Stimulated activated CD8-positive, alpha-beta memory T cell treated with anti-CD3 and anti-CD28 coated beads, Interleukin-12 subunit alpha, Interleukin-12 subunit beta, amount 100 ng/mL, for 4 hours (primary cell): ENCODE data around the gene PRPF40B.
"Not testable (repeated sequence)": the region's sequence is repeated elsewhere in the genome, so short reads cannot be mapped to it uniquely, and the experiment has no call there.

Experiments
- DNase-seq: peaks from one replicate; pipeline ENCODE4 v3.0.0-alpha.2; 2020; ENCODE audit warnings: low read depth

The PRPF40B gene

DNA sequence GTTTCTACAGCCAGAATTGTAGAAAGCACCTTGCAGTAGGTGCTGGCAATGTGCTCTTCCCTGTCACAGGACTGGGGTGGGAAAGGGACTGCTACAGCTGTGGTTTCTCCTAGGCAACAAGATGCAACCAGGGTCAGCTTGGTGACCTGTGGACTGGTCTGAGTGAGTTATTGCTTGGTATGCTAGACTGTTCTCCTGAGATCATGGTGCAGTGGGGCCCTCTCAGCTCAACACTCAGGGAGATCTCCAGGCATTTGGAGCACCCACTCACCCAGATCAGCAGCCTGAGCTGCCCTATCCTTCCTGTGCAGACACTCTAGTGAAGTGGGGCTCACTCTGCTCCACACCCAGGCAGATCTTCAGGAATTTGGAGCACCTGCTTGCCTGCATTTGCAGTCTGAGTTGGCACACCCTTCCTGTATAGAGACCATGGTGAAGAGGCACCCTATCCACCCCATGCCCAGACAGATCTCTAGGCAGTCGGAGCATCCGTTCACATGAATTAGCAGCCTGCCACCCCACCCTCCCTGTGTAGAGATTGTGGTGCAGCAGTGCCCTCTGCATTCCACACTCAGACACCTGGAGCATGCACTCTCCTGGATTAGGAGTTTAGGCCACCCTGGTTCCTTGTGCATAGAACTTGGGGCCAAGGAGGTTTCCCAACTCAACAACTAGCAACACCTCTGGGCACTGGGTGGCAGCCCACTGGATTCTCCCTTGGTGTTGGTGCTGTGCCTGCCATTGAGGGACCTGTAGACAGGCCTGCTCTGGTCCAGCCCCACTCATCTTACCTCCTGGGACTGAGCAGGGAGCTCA is 14.1 kb upstream of the PRPF40B start:
- DNase-seq: no peak

DNA sequence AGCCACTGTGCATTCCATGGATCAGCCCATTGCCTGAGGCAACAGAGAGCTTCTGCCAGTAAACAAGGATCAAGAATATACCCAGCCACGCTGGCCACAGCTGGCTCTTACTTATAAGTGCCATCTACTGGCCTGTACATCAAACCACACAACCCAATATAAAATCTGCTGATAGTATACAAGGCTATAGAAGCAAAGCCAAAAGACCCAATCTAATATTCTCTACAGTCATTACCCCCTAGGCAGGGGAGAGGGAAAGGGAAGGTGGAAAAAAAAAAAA is 13.5 kb upstream of the PRPF40B start:
- no peak for DNase-seq

DNA sequence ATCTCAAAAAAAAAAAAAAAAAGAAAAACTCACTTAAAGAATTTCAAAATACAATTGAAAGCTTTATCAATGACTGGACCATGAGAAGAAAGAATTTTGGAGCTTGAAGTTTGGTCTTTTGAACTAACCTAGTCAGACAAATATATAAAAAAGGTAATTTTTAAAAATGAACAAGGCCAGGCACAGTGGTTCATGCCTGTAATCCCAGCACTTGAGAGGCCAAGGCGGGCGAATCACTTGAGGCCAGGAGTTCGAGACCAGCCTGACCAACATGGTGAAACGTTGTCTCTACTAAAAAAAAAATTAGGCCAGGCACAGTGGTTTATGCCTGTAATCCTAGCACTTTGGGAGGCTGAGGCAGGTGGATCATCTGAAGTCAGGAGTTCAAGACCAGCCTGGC is 12.6 kb upstream of the PRPF40B start:
- DNase-seq: not testable (repeated sequence)

DNA sequence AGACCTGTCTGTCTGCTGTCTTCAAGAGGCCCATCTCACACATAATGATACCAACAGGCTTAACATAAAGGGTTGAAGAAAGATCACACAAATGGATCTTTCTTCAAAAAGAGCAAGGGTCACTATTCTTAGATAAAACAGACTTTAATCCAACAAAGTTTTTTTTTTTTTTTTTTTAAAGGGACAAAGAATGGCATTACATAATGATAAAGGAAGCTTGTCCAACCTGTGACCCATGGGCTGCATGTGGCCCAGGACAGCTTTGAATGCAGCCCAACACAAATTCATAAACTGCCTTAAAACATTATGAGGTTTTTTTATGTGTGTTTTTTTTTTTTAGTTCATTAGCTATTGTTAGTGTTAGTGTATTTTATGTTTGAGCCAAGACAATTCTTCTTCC is 11.2 kb upstream of the PRPF40B start:
- DNase-seq: no peak

DNA sequence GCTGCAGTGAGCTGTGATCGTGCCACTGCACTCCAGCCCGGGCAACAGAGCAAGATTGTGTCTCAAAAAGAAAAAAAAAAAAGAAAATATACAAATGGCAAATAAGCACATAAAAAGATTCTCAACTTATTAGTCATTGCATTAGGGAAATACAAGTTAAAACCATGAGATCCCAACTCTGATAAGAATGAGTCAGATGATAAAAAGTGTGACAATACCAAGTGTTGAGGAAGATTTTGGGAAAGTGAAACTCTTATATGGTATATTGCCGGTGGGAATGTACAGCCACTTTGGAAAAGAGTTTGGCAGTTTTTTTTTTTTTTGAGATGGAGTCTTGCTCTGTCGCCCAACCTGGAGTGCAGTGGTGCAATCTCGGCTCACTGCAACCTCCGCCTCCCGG is 7.6 kb upstream of the PRPF40B start:
- no peak for DNase-seq

DNA sequence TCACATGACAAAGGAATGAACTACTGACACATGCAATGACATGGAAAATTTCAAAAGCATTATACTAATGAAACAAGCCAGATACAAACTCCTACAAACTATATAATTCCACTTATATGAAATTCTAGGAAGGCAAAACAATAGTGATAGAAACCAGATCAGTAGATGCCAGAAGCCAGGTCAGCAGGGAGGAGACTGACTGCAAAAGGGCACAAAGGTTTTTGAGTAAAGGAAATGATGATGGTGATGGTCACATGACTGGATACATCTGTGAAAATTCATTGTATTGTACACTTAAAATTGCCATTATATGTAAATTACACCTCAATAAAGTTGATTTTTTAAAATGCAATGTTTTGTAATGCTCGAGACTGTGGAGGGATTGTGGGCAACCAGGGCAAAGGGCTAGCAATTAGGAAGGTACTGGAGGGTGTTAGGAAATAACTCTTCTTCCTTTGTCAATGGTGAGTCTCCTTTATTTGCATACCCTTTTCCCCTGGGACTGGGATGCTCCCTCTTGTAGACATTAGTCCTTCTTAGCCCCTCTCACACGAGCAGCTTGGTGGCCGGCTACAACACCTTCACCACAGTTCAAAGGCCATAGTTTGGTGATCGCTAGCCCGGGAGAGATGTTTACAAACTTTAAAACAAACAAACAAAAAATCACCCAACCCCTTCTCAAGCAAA is 6.7 kb upstream of the PRPF40B start:
- DNase-seq: no peak

DNA sequence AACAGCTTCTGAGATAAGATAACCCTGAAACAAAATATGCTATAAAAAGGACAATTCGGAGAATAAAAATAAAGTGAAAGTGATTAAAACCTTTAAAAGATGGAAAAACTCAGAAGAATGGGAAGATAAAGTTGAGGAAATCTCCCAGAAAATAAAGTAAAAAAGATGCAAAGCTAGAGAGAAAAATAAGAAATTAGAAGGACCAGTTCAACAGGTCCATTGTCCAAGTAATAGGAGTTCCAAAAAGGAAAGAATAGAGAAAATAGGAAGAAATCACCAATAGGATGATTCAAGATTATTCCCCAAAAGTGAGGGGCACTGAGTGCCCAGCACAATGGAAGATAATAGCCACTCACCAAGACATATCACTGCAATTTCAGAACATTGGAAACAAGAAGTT is 4.8 kb upstream of the PRPF40B start:
- no peak for DNase-seq

DNA sequence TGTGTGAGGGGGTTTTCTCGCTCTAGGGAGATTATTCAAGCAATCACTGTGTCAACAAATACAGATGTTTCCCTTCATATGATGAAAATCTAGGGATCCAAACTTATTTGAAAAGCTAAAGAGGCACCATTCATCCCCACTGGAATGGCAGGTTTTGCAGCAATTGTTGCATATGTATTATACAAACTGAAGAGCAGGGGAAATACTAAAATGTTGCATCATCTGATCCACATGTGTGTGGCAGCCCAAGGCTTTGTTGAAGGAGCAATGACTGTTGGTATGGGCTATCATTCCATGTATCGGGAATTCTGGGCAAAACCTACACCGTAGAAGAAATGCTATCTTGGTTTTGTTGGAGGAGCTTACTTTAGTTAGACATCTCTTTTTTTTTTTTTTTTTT is 4.1 kb upstream of the PRPF40B start:
- no peak for DNase-seq

DNA sequence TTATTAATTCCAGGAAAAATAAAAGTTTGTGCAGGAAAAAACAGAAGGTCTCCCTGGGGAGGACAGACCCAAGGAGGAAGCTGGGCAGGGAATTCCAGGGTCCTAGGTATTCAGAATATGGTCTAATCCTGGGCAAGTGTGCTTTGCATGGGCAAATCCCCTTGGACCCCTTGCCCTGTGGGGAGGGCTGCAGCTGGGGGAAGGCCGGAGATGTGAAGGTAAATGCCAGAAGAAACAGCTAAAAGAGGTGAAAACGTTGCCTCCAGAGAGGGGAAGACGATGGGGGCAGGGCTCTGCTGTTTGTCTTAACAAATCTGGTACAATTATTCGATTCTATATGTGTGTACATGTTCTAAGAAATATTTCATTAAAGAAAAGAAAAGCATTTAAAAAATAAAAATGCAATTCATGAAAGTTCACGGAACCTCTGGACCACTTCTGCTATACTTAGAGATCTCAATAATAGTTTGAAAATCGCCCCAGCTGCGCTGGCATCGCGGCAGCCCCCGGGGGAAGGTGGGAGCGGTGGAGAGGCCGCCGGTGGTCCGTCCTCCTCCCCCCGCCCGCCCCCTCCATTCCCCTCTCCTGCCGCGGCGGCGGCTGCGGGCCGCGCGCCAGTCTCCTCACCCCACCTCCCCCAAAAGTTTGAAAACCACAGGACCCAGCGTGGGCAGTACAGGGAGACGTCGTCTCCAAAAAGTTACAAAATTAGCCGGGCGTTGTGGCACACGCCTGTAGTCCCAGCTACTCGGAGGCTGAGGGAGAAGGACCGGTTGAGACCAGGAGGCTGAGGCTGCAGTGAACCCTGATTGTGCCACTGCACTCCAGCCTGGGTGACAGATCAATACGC is 1.5 kb upstream of the PRPF40B start:
- no peak for DNase-seq

DNA sequence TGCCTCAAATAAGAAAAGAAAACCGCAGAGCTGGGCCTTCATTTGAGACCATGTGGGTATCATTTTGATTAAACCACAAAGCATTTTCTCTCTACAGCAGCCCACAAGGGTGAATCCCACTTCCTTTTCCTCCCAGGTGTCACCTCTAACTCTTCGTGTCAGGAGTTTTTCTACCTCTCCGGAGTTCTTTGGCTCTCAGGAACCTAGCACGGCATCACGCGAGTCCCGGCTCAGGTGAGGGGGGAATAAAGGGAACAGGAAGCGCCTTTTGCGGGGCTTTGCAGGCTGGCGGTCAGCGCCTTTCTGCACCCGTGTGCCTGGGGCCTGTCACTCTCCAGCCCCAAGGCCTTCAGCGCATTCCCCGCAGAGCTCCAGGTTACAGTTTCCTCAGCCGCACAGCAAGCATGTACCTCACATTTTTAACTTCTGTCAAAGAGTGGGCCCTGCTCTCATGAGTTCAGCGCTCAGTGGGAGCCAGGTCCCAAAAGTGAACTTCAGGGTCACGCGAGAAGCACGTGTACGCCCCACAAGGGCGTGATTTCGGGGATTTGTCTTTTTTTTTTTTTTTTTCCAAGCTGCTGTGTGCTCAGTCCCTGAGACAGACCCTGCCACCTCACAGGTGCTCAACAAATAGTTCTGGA is 740 bp upstream of the PRPF40B start:
- peak; percentile 22 for DNase-seq

DNA sequence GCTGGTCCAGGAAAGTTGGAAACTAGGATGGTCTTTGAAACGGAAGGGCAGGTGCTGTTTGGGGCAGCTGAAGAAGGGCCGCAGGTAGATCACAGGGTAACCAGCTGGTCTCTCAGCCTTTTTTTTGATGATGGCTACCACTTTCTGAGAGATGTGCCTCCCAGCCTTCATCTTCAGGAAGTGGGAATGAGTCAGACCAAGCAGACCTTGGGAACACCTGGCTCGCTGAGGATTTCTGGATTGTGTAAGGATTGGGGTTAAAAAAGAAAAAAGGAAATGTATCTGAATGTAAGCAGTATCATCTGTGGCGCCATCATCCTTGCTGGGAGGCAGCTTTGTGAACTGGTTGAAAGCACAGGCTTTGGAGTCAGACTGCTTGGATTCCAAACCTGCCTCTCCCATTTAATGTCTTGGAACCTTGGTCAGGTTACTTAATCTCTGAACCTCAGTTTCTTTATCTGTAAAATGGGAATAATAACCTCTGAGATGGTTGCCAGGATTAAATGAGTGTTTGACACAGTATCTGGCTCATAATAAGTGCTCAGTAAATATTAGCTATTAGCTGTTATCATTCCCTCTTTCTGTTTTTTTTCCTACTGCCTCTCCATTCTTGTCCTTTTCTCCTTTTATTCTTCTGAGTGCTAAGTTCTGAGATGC is 1.7 kb downstream of the PRPF40B start:
- no peak for DNase-seq

DNA sequence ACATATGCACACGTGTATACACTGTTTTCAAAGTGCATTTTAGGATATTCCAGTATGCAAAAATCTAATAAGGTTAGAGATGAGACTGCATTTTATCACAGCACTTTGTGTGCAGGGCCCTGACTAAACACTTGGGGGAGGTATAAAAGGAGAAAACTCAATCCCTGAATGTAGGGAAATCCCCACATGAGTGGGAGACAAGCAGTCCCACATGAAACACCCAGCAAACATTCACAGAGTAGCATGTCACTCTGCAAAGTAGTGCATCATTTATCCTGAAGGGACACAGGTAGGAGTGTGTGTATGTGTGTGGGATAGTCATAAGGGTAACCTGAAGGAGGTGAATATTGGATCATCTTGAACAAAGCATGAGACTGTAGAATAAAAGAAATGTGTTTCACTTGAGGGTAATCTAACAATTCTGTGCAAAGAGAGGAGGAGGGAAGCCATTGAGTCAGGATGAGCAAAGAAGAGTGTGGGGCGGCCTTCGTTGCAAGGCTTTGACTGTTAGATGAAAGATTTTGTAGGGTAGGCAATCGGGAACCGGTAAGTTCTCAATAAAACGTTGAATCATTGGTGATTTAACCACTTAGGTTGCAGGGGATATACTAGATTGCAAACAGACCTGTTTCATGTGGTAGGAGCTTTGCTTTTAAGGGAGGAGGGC is 2.9 kb downstream of the PRPF40B start:
- DNase-seq: no peak

DNA sequence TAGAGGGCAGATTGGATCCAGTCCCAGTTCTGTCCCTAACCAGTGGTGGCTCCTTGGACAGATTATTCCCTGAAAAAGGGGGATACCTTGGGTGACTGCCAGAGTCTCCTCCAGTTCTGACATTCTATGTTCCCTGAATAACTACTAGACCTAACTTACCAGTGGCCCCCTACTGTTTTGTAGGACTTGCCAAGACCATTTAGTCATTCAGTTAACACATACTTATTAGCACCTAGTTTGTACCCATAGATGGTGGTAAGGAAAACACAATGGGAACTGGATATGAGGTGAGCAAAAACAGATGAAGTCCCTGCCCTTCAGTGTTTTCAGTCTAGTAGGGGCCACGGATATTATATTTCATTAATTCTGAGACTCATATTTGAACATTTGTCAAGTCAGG is 3.5 kb downstream of the PRPF40B start:
- no peak for DNase-seq

DNA sequence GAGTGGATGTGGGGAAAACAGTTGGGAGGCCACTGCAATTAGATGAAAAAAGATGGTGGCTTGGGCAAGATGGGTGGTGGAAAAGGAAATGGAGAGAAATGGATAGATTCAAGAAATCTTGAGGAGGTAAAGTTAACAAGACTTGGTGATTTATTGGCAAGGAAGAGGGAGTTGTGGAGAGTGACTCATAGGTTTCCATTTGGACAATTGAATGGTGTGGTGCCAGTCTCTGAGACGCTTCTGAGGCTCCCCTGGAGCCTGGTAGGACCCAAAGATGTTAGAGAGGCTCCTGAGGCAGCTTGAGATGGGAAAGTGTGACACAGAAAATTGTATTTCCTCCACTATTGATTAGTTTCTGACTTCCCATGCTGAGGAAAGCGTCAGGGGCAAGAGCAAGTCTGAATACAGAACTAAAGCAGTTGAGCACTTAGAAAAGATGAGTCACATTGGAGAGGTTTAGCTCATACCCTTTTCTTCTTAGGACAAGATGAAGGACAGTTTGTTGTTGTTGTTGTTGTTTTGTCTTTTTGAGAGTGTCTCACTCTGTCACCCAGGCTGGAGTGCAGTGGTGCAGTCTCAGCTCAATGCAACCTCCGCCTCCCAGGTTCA is 4.5 kb downstream of the PRPF40B start:
- DNase-seq: no peak

DNA sequence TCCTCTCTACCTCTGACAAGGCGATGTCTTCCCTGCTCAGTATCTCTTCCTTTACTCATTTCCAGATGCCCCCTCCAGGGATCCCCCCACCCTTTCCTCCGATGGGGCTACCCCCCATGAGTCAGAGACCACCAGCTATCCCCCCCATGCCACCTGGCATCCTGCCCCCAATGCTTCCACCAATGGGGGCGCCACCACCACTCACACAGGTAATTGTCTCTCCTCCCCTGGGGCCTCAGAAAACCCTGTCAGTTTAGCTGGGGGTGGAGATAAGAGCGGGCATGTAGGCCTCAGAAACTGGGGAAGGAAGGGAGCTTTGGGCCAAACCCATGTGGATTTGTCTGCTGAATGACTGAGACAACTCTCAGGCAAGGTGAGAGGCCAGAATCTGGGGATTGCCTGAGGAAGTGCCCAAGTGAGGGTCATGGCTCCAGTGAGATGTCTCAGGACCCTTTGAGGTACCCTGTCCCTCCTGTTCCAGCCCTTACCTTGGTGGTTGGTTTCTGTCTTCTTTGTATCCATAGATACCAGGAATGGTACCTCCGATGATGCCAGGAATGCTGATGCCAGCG is 8.1 kb downstream of the PRPF40B start:
- no peak for DNase-seq

DNA sequence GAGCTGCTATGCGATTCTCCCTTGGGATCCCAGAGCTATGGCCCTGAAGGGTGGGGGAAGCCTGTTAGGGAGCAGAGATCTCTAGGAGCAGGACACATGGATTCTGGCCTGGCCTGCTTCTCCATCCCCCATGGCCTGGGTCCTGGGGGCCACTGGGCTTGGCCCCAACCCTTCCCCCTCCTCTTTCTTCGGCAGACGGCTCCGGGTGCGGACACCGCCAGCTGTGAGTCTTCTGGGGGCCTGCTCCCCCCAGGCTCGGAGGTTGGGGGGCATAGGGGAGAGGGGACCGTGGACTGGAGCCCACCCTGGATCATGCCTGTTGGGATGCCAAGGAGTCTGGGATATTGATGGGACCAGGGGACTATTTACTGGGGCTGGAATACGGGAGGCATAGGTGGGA is 9.0 kb downstream of the PRPF40B start:
- DNase-seq: no peak

DNA sequence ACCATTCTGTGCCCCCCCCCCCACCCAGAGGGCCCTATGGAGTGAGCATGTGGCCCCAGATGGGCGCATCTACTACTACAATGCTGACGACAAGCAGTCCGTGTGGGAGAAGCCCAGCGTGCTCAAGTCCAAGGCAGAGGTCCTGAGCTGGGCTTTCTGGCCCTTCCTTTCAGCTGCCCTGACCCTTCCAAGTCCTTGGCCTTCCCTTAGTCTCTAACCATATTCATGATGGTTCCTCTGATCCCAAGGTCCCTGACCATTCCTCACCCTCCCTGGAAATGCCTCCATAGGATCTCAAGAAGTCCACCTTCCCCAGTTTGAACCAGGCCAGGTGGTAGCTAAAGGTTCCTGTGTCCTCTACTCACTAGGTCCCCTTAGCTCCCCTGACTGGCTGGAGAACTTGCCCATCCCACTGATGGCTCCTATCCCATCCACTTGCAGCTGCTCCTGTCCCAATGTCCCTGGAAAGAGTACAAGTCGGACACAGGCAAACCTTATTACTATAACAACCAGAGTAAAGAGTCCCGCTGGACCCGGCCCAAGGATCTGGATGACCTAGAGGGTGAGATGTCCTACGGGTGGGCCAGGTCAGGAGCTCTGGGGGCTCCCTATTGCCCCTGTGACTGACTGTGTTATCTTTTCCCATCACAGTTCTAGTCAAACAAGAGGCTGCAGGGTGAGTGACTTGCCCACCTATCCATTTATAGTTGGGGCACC is 9.8 kb downstream of the PRPF40B start:
- no peak for DNase-seq

DNA sequence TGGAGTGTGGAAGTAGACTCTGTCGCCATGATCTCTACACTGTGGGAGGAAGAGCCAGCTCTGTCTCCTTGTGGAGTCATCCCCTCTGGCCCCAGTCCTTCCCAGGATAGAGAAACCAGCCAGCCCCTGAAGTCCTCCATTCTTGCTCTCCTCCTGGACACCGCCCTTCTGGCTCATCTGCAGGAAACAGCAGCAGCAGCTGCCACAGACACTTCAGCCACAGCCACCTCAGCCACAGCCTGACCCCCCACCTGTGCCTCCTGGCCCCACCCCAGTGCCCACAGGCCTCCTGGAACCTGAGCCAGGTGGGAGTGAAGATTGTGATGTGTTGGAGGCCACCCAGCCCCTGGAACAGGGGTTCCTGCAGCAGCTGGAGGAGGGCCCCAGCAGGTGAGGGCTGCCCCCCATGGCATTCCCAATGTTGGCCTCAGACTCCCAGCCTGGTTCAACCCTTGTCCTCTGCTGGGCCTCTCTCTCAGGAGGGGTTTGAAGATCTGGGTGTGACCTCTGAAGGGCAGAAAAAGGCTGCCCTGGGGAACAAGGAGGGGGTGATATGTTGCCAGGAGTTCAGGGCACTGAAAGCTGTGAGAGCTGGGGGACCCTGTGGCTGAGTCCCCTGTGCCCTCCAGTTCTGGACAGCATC is 10.5 kb downstream of the PRPF40B start:
- DNase-seq: no peak

DNA sequence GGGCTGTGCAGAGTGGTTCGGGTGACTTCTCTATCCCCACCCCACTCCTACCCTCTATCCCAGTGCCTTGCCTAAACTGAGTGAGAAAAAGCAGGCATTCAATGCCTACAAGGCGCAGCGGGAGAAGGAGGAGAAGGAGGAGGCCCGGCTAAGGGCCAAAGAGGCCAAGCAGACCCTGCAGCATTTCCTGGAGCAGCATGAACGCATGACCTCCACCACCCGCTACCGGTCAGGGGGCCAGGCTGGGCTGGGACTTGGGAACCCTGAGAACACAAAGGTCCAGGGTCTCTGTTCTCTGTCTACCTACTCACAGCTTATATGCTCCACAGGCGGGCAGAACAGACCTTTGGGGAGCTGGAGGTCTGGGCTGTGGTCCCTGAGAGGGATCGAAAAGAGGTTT is 11.7 kb downstream of the PRPF40B start:
- DNase-seq: no peak

DNA sequence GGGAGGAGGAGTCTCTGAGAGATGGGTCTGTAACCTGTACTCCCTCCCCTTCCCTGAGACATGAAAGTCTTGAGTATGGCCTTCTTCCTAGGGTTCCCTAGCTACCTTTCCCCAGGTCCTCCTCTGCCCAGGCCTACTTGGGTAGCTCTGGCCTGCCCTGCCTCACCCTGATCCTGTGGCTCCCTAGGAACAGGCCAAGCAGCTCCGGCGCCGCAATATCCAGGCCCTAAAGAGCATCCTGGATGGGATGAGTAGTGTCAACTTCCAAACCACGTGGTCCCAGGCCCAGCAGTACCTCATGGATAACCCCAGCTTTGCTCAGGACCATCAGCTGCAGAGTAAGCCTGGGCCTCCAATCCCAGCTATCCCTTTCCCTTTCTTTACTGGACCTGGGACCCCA is 12.3 kb downstream of the PRPF40B start:
- no peak for DNase-seq
